ENCODE results near the gene PLB1. TPM values are rescaled to one million over a fixed set of nuclear protein-coding genes. Genes with fewer than 3 reads are reported as not detected.

The PLB1 gene
- polyA plus RNA-seq, 2 donors = 0.94 to 1.3 TPM

DNA sequence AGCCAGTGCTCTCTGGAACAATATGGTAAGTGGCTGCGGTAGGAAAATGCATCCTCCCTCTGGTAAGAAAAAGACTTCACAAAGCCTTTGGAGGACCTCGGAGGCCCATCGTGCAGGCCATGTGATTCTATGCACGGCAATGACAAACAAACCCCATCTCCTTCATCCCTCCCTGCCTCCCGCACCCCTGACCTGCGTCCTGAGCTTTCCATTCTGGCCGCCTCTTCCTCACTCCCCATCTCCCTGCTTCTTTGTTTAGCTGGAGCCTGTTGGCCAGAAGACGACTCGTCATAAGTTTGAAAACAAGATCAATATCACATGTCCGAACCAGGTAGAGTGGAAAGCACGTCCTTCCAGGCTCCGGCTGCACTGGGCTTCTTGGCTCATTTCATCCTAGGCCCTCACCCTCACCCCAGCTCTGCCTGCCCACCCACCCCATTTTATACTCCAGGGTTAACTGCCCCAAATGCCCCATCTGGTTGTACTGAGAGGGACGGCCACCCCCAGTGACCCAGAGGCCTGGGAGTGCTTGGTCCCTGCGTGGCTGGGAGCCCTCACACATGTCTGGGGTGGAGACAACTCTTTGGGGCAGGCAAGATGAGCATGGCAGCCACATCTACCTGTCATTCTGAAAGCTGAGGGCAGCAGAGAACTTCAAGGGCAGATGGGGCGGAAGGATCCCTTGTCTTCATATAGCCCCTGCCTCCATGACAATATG is 94.0 kb downstream of the PLB1 start:
- H3K4me3 ChIP-seq (ENCODE audit: low read depth in 1 of 2, low read length in 2 of 2) = no peak overlapping the region
- H3K36me3 ChIP-seq (ENCODE audit: control insufficient read depth in 2 of 2, insufficient read depth in 2 of 2, low read length in 1 of 2) = no peaks in the 10 kb centered on the region
- H3K27ac ChIP-seq (ENCODE audit: low read depth in 2 of 2, low read length in 1 of 2) = no peak overlapping the region
- no peaks in the 10 kb centered on the region for H3K9me3 ChIP-seq (ENCODE audit: control insufficient read depth in 2 of 2, insufficient read depth in 1 of 2, low read depth in 1 of 2, low read length in 1 of 2)
- WGBS, 2 donors = 91 to 93% methylated on average over 15 of the region's 15 CpGs
- no peaks in the 10 kb centered on the region for H3K27me3 ChIP-seq (ENCODE audit: control insufficient read depth in 1 of 2, insufficient read depth in 2 of 2, low read length in 2 of 2)
- peaks cover 3 to 4% of the 10 kb centered on the region in 2 donors for H3K4me1 ChIP-seq (ENCODE audit: control insufficient read depth in 2 of 2, insufficient read depth in 2 of 2, low read length in 1 of 2)

DNA sequence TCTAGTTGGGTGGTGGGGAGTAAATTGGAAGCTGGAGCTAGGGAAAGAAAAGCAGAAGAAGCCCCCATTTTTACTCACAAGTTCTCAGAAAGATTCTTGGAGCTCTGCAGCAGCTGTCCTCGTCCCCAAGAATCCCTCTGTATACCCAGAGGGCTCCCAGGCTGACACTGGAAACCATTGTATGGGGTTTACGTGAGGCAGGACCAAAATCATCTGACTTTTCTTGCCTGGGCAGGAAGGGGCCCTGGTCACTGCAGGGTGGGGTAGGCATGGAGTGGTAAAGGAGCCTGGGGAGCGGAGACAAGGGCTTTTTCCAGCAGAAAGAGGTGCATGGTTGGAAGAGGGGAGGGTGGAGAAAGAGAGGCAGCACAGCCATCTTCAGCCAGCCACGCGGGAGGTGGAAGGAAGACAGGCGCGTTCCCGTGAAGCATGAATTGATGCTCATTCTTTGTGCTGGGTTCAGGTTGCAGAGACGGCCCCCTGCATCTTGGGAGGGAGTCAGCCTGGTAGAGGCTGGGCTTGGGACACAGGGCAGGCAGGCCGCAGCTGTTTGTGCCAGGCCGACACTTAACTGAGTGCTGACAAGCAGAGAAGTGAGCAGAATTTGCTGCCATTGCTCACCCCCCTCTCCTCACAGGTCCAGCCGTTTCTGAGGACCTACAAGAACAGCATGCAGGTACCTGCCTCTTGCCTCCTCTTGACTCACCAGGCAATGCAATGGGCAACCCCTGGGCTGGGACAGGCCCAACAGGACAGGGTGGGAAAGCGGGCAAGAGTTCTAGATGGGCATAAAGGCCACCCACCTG is 94.8 kb downstream of the PLB1 start:
- peaks cover 3 to 4% of the 10 kb centered on the region in 2 donors for H3K4me1 ChIP-seq (ENCODE audit: control insufficient read depth in 2 of 2, insufficient read depth in 2 of 2, low read length in 1 of 2)
- 84 to 86% methylated on average over 13 of the region's 13 CpGs for WGBS, 2 donors
- no peaks in the 10 kb centered on the region for H3K9me3 ChIP-seq (ENCODE audit: control insufficient read depth in 2 of 2, insufficient read depth in 1 of 2, low read depth in 1 of 2, low read length in 1 of 2)
- H3K36me3 ChIP-seq (ENCODE audit: control insufficient read depth in 2 of 2, insufficient read depth in 2 of 2, low read length in 1 of 2) = no peaks in the 10 kb centered on the region
- no peak overlapping the region for H3K4me3 ChIP-seq (ENCODE audit: low read depth in 1 of 2, low read length in 2 of 2)
- H3K27ac ChIP-seq (ENCODE audit: low read depth in 2 of 2, low read length in 1 of 2) = no peak overlapping the region
- H3K27me3 ChIP-seq (ENCODE audit: control insufficient read depth in 1 of 2, insufficient read depth in 2 of 2, low read length in 2 of 2) = no peaks in the 10 kb centered on the region

DNA sequence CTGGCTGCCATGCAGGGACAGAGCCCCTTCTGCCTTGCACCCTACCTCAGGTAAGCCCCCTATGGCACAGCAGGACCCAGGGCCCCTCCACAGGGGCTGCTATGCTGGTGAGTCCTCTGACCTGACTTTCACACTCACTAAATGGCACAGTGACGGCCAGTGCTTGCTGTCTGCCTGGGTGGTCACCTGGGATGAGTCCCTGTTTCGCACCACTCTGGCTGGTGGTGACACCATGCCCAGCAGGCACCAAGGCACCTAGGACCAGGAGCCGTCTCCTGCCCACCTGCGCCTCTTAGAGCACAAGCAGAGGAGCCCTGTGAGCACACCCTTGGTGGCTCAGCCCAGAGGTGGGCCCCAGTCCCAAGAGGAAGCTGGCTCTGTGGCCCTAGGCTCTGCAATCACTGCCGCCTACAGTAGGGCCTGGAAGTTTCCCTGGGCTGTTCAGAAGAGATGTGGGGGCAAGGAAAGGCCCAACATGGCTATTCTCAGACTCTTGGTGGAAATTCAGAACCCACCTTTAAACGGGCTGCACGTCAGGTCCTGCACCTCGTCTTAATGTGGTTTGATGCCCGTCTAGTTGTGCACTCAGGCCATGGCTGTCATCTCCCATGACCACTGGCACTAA is 96.0 kb downstream of the PLB1 start:
- H3K9me3 ChIP-seq (ENCODE audit: control insufficient read depth in 2 of 2, insufficient read depth in 1 of 2, low read depth in 1 of 2, low read length in 1 of 2) = no peaks in the 10 kb centered on the region
- peaks cover 3 to 4% of the 10 kb centered on the region in 2 donors for H3K4me1 ChIP-seq (ENCODE audit: control insufficient read depth in 2 of 2, insufficient read depth in 2 of 2, low read length in 1 of 2)
- H3K4me3 ChIP-seq (ENCODE audit: low read depth in 1 of 2, low read length in 2 of 2) = no peak overlapping the region
- H3K27me3 ChIP-seq (ENCODE audit: control insufficient read depth in 1 of 2, insufficient read depth in 2 of 2, low read length in 2 of 2) = no peaks in the 10 kb centered on the region
- no peak overlapping the region for H3K27ac ChIP-seq (ENCODE audit: low read depth in 2 of 2, low read length in 1 of 2)
- no peaks in the 10 kb centered on the region for H3K36me3 ChIP-seq (ENCODE audit: control insufficient read depth in 2 of 2, insufficient read depth in 2 of 2, low read length in 1 of 2)
- WGBS, 2 donors = 81 to 98% methylated on average over 9 of the region's 9 CpGs

DNA sequence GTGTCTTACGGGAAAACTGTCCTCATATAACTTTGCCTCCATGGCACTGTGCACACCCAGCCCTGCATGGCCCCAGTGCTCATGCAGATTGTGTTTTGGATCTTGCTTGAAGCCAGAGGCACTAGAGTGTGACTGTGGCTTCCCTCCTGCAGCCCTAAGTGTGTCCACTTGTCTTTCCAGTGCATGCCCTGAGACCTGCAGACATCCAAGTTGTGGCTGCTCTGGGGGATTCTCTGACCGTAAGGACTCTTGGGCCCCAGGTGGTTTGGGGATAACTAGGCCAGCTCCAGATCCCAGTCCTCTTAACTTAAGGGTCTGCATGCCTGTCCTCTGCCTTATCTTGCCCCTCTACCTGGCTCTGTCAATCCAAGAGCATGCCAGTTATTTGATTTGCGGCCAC is 96.6 kb downstream of the PLB1 start:
- Histone ChIP-seq H3K27ac (ENCODE audit: low read depth in 2 of 2, low read length in 1 of 2) (no peak overlapping the region), H3K4me3 (ENCODE audit: low read depth in 1 of 2, low read length in 2 of 2) (no peak overlapping the region), H3K36me3 (ENCODE audit: control insufficient read depth in 2 of 2, insufficient read depth in 2 of 2, low read length in 1 of 2) (no peaks in the 10 kb centered on the region), H3K27me3 (ENCODE audit: control insufficient read depth in 1 of 2, insufficient read depth in 2 of 2, low read length in 2 of 2) (no peaks in the 10 kb centered on the region), H3K4me1 (ENCODE audit: control insufficient read depth in 2 of 2, insufficient read depth in 2 of 2, low read length in 1 of 2) (peaks cover 3 to 4% of the 10 kb centered on the region in 2 donors), H3K9me3 (ENCODE audit: control insufficient read depth in 2 of 2, insufficient read depth in 1 of 2, low read depth in 1 of 2, low read length in 1 of 2) (no peaks in the 10 kb centered on the region)
- 96 to 97% methylated on average over 3 of the region's 3 CpGs for WGBS, 2 donors

DNA sequence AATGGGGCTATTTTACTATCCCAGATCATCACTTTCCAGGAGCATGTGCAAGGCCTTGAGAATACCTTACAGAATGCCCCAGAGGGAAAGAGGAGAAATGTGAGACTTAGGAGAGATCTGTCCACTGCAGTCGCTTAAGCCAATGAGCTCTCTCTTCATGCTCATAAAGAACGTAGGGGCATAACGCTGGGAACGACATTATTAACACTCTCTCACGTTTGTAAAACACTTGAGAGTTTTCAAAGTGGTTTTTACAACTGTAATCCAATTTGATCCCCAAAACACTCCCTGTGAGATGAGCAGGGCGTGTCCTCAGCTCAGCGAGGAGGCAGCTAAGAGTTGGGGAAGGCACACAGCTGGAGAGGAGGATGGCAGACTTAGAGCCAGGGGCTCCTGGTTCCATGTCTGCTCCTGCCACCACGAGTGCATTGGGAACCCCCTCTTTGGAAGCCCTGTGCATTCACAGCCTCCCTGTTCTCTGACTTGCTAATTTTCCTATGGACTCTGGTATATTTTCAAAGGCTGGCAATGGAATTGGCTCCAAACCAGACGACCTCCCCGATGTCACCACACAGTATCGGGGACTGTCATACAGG is 97.4 kb downstream of the PLB1 start:
- Histone ChIP-seq H3K27ac (ENCODE audit: low read depth in 2 of 2, low read length in 1 of 2) (peak overlapping the region in 1 of 2 donors; percentile 25), H3K9me3 (ENCODE audit: control insufficient read depth in 2 of 2, insufficient read depth in 1 of 2, low read depth in 1 of 2, low read length in 1 of 2) (no peaks in the 10 kb centered on the region), H3K4me1 (ENCODE audit: control insufficient read depth in 2 of 2, insufficient read depth in 2 of 2, low read length in 1 of 2) (peaks cover 3 to 4% of the 10 kb centered on the region in 2 donors), H3K36me3 (ENCODE audit: control insufficient read depth in 2 of 2, insufficient read depth in 2 of 2, low read length in 1 of 2) (no peaks in the 10 kb centered on the region), H3K4me3 (ENCODE audit: low read depth in 1 of 2, low read length in 2 of 2) (no peak overlapping the region), H3K27me3 (ENCODE audit: control insufficient read depth in 1 of 2, insufficient read depth in 2 of 2, low read length in 2 of 2) (no peaks in the 10 kb centered on the region)
- whole genome bisulfite sequencing, 2 donors = 55 to 65% methylated on average over 11 of the region's 11 CpGs

DNA sequence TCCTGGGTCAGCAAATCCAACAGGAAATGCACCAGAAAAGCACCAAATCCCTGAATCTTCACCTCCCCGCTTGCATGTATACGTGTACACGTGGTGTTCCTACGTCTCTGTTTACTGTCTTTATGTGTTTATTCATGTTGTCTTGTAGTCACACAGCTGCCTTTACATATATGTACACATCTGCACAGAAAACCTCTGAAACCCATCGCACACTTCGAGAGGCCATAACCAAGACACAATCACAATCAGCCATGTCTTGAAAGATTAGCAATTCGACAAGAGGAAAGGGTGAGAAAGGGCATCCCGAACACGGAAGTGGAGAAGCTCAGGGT is 98.1 kb downstream of the PLB1 start:
- no peak overlapping the region for H3K4me3 ChIP-seq (ENCODE audit: low read depth in 1 of 2, low read length in 2 of 2)
- 39 to 42% methylated on average over 9 of the region's 9 CpGs for WGBS, 2 donors
- no peaks in the 10 kb centered on the region for H3K36me3 ChIP-seq (ENCODE audit: control insufficient read depth in 2 of 2, insufficient read depth in 2 of 2, low read length in 1 of 2)
- no peaks in the 10 kb centered on the region for H3K27me3 ChIP-seq (ENCODE audit: control insufficient read depth in 1 of 2, insufficient read depth in 2 of 2, low read length in 2 of 2)
- no peaks in the 10 kb centered on the region for H3K9me3 ChIP-seq (ENCODE audit: control insufficient read depth in 2 of 2, insufficient read depth in 1 of 2, low read depth in 1 of 2, low read length in 1 of 2)
- H3K4me1 ChIP-seq (ENCODE audit: control insufficient read depth in 2 of 2, insufficient read depth in 2 of 2, low read length in 1 of 2) = peaks cover 3 to 4% of the 10 kb centered on the region in 2 donors
- peak overlapping the region; percentile 5 to 95 for H3K27ac ChIP-seq (ENCODE audit: low read depth in 2 of 2, low read length in 1 of 2)

DNA sequence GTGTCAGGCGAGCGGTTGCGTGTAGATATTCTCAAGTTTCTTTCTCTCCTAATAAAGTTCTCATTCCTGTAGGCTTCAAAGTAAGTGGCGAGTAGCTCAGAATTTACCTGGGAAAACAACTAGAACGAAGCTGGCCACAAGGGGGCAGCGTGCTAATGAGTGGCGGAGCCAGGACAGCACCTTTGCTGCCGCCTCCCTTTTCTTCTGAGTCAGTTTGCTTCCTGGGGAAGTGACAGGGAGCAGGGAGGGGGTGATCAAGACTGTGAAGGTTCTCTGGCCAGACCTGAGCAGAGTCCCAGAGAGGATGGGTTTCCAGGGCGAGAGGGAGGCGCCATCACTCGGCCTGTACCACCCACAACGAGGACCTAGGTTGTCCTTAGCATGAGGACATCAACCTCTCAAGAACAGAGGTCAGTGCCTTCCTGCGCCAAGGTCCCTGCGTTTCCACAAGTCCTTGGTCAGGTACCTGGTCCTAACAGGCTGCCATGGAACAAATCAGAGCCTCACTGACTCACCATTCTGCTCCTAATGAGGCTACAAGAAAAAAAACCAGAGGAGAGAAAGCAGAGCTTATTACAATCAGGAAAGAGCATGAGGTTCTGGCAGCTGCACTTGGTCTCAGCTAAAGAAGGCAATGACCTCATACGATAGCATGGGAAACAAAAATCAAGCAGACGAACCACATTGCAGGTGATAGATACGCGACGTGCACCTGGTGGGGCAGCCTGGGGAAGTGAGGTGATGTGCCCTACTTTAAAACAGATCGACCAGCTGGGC is 98.7 kb downstream of the PLB1 start:
- Histone ChIP-seq H3K27me3 (ENCODE audit: control insufficient read depth in 1 of 2, insufficient read depth in 2 of 2, low read length in 2 of 2) (no peaks in the 10 kb centered on the region), H3K9me3 (ENCODE audit: control insufficient read depth in 2 of 2, insufficient read depth in 1 of 2, low read depth in 1 of 2, low read length in 1 of 2) (no peaks in the 10 kb centered on the region), H3K4me3 (ENCODE audit: low read depth in 1 of 2, low read length in 2 of 2) (no peak overlapping the region), H3K4me1 (ENCODE audit: control insufficient read depth in 2 of 2, insufficient read depth in 2 of 2, low read length in 1 of 2) (peaks cover 3 to 7% of the 10 kb centered on the region in 2 donors), H3K36me3 (ENCODE audit: control insufficient read depth in 2 of 2, insufficient read depth in 2 of 2, low read length in 1 of 2) (no peaks in the 10 kb centered on the region), H3K27ac (ENCODE audit: low read depth in 2 of 2, low read length in 1 of 2) (peak overlapping the region; percentile 84 to 95)
- 19 to 24% methylated on average over 20 of the region's 20 CpGs for WGBS, 2 donors

DNA sequence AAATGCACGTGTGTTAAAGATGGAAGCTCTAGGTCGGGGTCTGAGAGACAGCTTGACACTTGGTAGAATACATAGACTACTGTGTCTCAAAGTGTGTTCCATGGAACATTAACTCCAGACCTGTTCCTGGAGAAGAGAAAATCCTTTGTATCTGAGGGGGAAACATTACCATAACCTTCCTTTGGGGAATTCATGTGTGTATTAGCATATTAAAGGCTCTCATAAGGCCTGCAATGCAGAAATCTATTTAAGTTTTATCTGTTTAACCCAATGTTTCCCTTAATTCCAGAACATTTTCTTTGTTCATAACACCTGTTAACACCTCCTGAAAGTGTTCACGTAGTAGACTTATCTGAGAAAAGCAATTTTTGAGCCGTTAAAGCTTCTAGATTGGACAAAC is 99.5 kb downstream of the PLB1 start:
- Histone ChIP-seq H3K4me3 (ENCODE audit: low read depth in 1 of 2, low read length in 2 of 2) (no peak overlapping the region), H3K27ac (ENCODE audit: low read depth in 2 of 2, low read length in 1 of 2) (peak overlapping the region; percentile 84 to 95), H3K27me3 (ENCODE audit: control insufficient read depth in 1 of 2, insufficient read depth in 2 of 2, low read length in 2 of 2) (no peaks in the 10 kb centered on the region), H3K9me3 (ENCODE audit: control insufficient read depth in 2 of 2, insufficient read depth in 1 of 2, low read depth in 1 of 2, low read length in 1 of 2) (no peaks in the 10 kb centered on the region), H3K36me3 (ENCODE audit: control insufficient read depth in 2 of 2, insufficient read depth in 2 of 2, low read length in 1 of 2) (no peaks in the 10 kb centered on the region), H3K4me1 (ENCODE audit: control insufficient read depth in 2 of 2, insufficient read depth in 2 of 2, low read length in 1 of 2) (peaks cover 3 to 7% of the 10 kb centered on the region in 2 donors)
- 87 to 88% methylated on average over 4 of the region's 4 CpGs for WGBS, 2 donors

DNA sequence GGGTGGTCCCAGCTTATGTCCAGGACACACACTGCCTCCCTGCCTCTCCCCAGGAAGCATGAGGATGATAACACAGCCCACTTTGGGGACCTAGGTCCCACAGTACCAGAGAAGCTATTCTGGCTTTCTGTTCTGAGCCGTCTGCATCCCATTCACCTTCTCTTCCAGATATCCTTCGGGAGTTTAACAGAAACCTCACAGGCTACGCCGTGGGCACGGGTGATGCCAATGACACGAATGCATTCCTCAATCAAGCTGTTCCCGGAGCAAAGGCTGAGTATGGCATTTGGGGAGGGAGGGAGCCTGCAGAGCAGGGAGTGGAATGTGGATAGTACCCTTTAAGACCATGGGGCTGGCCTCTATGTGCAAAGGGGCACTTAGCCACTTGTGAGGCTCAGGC is 102.6 kb downstream of the PLB1 start:
- H3K27ac ChIP-seq (ENCODE audit: low read depth in 2 of 2, low read length in 1 of 2) = peak overlapping the region in 1 of 2 donors; percentile 33

More for the DNA sequence above, 102.6 kb downstream of the PLB1 start:
- Histone ChIP-seq H3K27me3 (ENCODE audit: control insufficient read depth in 1 of 2, insufficient read depth in 2 of 2, low read length in 2 of 2) (no peaks in the 10 kb centered on the region), H3K4me1 (ENCODE audit: control insufficient read depth in 2 of 2, insufficient read depth in 2 of 2, low read length in 1 of 2) (peaks cover 3 to 7% of the 10 kb centered on the region in 2 donors), H3K9me3 (ENCODE audit: control insufficient read depth in 2 of 2, insufficient read depth in 1 of 2, low read depth in 1 of 2, low read length in 1 of 2) (no peaks in the 10 kb centered on the region), H3K4me3 (ENCODE audit: low read depth in 1 of 2, low read length in 2 of 2) (no peak overlapping the region), H3K36me3 (ENCODE audit: control insufficient read depth in 2 of 2, insufficient read depth in 2 of 2, low read length in 1 of 2) (no peaks in the 10 kb centered on the region)
- WGBS, 2 donors = 85 to 87% methylated on average over 7 of the region's 7 CpGs

Data from esophagus (tissue), 2 donors.